ENCODE results near the gene PTPN2. TPM values are rescaled to one million over a fixed set of nuclear protein-coding genes. Genes with fewer than 3 reads are reported as not detected.

The PTPN2 gene
- total and polyA plus RNA-seq, 9 of the 15 experiments (the other 6 are each of a cell fraction or from before 2014, with no cell fraction given), result 36.6 to 66.4 (median 43.8) TPM

GRCh38 chr18:12904012-12904516, 20.0 kb upstream of the PTPN2 start (continued):
- TF ChIP-seq NCOA6 (IDR thresholded peaks at IDR 0.05) (peak; percentile 85), POLR2G (IDR thresholded peaks at IDR 0.05; ENCODE audit: low read depth, low read length) (no peak), ZNF445 (CRISPR knock-in tag; IDR thresholded peaks at IDR 0.05; ENCODE audit: low read depth) (no peak), NCOA4 (IDR thresholded peaks at IDR 0.05; ENCODE audit: partially characterized antibody) (no peak), DMBX1 (CRISPR knock-in tag; IDR thresholded peaks at IDR 0.05; ENCODE audit: borderline replicate concordance) (peak; percentile 45; the same call in 1 of the 2 replicates), THRAP3 (IDR thresholded peaks at IDR 0.05; ENCODE audit: borderline replicate concordance) (no peak), RNF219 (CRISPR knock-in tag; IDR thresholded peaks at IDR 0.05) (no peak), ZNF707 (CRISPR knock-in tag; conservative IDR thresholded peaks at IDR 0.05) (no peak), MAX (CRISPR knock-in tag; IDR thresholded peaks at IDR 0.05) (no peak), KDM1A (IDR thresholded peaks at IDR 0.05) (no peak), EP300 (IDR thresholded peaks at IDR 0.05; ENCODE audit: low read length) (peak; percentile 77), ERF (CRISPR knock-in tag; IDR thresholded peaks at IDR 0.05) (no peak), ETV5 (CRISPR knock-in tag; IDR thresholded peaks at IDR 0.05; ENCODE audit: low read depth) (no peak), ETV1 (tag; conservative IDR thresholded peaks at IDR 0.05; ENCODE audit: low read depth) (no peak), NCOA2 (IDR thresholded peaks at IDR 0.05; ENCODE audit: partially characterized antibody in 2 of 2) (no peak)
- TF ChIP-seq, protein P1, sequence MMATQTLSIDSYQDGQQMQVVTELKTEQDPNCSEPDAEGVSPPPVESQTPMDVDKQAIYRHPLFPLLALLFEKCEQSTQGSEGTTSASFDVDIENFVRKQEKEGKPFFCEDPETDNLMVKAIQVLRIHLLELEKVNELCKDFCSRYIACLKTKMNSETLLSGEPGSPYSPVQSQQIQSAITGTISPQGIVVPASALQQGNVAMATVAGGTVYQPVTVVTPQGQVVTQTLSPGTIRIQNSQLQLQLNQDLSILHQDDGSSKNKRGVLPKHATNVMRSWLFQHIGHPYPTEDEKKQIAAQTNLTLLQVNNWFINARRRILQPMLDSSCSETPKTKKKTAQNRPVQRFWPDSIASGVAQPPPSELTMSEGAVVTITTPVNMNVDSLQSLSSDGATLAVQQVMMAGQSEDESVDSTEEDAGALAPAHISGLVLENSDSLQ (IDR thresholded peaks at IDR 0.05), result peak; percentile 95
- TF ChIP-seq, protein P2, sequence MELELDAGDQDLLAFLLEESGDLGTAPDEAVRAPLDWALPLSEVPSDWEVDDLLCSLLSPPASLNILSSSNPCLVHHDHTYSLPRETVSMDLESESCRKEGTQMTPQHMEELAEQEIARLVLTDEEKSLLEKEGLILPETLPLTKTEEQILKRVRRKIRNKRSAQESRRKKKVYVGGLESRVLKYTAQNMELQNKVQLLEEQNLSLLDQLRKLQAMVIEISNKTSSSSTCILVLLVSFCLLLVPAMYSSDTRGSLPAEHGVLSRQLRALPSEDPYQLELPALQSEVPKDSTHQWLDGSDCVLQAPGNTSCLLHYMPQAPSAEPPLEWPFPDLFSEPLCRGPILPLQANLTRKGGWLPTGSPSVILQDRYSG (tag; conservative IDR thresholded peaks at IDR 0.05; ENCODE audit: low read depth), result no peak

Data from K562 (cell line).